Ammon's horn (tissue), 1 donor: ENCODE data around the gene ALDH3B1.

Source experiments
- DNase-seq: peaks from one replicate; pipeline ENCODE4 v3.0.0-alpha.2; 2016; ENCODE audit warnings: low spot score

Gene ALDH3B1

DNA sequence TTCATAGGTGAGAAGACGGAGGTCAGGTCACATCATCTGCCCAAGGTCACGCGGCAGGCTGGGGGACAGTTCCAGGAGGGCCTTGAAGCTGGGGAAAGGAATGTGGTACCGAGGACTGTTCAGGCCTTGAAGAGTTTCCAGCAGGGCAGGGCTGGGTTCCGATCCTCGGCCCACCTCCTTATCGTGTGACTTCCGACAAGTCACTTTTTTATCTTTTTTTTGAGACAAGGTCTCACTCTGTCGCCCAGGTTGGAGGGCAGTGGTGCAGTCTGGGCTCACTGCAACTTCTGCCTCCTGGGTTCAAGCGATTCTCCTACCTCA, 21.0 kb downstream of the ALDH3B1 start:
- no peak for DNase-seq

DNA sequence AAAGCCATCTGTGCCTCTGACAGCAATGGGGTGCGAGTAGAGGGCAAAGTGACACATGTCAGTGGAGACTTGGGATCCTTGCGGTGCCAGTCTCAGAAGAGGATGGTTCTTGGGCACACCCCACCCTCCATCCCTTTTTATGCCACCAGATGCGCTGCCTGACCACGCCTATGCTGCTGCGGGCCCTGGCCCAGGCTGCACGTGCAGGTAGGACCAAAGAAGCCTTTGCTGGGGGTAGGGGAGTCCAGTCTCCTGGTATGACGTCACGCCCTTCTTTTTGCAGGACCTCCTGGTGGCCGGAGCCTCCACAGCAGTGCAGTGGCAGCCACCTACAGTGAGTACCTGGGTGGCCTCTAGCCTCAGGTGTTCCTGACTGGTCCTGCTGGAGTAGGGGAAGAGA, 21.9 kb downstream of the ALDH3B1 start:
- DNase-seq, result no peak

GRCh38 chr11:68032997-68033707, 23.0 kb downstream of the ALDH3B1 start:
- no peak for DNase-seq

GRCh38 chr11:68033708-68034045, 23.6 kb downstream of the ALDH3B1 start:
- no peak for DNase-seq

DNA sequence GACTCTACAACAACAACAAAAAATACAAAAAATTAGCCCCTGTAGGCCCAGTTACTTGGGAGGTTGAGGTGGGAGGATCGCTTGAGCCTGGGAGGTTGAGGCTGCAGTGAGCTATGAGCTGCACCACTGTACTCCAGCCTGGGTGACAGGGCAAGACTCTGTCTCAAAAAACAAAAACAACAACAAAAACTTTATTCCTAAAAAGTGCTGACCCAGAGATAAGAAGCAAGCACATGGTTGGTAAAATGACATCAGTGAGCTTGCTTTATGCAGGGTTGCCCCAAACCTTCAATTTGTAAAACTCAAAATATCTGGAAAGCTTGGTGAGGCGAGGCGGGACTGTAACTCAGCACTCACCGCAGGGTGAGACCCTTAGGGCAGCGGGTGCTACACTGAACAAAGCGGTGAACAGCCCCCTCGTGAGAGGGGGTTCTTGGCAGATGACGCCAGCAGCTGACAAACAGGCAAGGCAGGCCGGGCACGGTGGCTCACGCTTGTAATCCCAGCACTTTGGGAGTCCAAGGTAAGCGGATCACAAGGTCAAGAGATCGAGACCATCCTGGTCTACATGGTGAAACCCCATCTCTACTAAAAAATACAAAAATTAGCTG, 25.2 kb downstream of the ALDH3B1 start:
- no peak for DNase-seq

- no peak for DNase-seq
Observed at GRCh38 chr11:68036141-68036716, 26.1 kb downstream of the ALDH3B1 start.

- peak; percentile 71 for DNase-seq
Observed at GRCh38 chr11:68036717-68037239, 26.7 kb downstream of the ALDH3B1 start.

DNA sequence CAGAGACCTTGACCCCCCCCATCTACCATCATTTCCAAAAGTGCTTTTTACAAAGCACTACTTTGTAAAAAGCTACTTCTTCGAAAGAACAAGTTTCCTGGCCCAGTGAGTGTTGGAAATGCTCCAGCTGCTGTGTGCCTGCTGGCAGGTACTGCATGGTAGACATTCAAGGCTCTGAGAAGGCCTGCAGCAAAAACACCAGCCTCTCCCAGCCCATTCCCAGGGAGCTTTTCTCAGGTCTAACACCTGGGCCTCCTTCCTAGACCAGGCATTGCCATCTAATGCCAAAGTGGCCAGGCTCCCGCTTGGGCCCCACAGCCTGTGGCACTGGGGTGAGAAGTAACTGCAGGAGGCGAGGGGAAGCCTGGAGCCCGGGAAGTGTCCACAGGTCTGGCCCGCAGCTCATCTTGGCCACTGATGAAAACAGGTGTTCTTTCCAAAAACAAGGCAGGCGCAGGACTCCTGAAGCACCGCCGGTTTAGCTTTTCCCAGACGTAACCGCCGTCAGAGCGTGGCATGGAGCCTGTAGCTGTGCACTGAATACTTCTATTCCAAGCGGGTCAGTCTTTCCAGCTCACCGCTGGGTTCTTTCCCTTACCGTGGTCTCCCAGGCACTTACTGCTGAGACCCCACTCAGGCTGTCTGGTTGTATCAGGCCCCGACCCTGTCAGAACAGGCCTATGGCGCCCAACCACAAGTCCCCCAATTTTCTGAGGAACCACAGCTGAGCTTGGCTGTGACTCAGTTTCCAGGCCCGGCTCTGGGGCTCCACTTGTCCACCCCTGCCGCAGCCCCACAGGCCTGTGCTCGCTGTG, 27.5 kb downstream of the ALDH3B1 start:
- no peak for DNase-seq

DNA sequence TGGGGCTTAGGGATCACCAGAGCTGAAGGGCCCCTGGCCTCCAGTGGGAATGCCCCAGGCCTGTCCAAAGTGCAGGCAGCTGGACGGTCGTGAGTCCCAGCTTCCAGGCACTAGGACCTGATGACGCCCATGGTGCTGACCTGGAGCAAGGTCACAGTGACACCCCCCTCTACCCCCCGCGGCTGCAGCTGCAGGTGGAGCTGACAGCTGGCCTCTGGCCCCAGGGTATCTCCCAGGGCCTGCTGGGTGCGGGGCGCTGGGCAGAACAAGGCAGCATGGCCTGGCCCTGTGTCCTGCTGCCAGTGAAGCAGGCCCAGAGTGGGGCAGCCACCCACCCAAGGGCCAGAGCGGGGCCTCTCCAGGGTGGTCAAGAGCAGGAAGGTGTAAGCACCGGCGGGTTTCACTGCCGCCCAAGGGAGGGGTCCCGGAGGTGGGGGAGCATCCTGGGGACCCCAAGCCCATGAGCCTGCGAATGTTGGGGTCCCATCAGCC, 28.1 kb downstream of the ALDH3B1 start:
- DNase-seq, result no peak

DNA sequence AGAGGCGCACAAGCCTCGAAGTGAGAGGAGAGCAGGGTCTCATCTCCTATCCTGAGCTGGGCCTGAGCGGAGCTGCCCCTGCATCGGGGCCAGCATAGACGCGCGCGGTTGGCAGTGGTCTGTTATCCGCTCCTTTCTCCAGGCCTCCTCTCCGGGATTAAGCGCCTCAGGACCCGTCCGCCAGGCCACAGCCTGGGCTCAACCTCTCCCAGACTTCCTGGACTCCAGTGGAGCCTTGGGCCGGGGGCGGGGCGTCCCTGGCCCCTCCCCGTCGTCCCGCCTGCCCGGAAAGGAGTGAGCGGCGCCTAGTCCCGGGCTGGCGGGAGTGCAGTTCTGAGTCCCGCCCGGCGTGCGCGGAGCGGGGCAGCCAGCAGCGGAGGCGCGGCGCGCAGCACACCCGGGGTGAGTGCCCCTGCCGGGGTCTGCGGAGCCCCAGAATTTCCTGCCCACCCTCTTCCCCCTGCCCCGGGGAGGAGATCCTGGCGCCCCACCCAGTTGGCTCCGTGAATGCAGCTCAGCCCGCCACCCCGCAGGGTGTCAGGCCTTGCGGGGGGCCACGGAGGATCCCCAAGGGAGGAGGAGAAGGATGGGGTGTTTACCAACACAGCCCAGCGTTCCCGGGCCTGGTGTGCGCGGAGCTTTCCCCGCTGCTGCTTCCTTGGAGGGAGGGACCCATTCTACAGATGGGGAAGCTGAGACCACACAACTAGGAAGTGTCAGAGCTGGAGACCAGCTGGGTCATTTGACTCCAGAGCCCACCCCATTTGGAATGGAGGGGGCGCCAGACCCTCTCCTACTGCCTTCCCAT, 28.8 kb downstream of the ALDH3B1 start, which contains the start of gene TCIRG1:
TCIRG1 (plus strand) TSS at position 308 of the 808 bp plus-strand sequence. CDS start 2,247 bp downstream, outside the sequence.
- DNase-seq, result peak; percentile 71

DNA sequence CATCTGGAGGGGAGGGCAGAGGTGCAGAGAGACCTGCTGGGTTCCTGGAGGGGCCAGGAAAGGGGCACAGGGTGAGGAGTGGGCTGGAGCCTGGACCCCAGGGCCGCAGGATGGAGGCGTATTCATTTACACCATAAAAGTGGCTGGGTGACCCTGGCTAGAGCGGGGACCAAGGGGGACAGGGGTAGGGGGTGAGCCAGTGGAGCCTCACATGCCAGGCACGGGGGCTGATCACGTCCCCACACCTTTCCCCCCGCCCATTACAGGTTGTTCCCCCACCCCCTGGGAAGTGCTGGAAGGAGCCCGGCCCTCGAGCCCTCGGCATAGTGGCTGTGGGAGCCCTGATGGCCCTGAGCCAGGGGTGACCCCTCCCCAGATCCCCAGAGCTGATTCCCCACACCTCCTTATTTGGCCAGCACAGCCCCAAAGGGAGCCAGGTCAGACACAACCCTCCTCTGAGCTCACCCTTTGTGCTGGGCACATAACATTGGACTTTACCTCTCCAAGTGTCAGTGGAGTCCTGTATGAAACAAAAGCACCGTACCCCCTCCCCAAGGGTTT, 29.5 kb downstream of the ALDH3B1 start:
- no peak for DNase-seq

DNA sequence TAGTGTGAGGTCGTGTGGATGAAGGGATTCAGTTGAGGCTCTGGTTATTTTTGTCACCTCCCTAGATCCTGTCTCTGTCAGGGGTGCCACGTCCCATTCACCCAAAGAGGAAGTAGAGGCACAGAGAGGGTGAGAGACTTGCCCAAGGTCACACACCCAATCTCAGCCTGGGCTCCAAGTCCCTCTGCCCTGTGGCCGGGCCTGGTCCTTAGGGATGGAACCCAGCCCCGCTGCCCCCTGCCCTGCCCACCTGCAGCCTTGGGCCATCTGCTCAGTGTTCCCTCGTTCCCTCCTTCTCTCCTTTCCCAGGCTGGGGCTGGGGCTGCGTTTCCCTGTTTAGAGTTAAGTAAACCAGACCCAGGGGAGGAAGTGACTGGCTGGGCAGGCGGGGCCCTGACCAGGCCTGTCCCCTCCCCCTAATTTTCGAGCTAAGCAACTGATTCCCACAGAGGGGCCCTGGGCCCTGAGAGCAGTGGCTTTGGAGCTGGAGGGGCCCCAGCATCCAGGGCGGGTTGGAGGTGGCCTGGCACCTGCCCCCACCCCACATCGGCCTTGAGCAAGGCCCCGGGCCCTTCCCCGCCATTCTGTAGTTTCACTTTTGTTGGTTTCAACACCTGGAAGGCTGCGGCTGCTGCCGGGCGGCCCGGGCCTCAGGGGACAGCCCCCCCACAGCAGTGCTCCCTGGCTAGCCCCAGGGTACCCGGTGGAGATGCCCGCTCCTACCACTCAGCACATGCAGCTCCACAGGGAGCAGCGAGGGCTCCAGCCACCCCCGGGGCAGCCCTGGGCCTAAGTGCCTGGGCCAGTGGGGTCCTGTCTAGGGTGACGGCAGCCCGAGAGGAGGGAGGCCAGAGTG, 30.2 kb downstream of the ALDH3B1 start:
- DNase-seq, result no peak

DNA sequence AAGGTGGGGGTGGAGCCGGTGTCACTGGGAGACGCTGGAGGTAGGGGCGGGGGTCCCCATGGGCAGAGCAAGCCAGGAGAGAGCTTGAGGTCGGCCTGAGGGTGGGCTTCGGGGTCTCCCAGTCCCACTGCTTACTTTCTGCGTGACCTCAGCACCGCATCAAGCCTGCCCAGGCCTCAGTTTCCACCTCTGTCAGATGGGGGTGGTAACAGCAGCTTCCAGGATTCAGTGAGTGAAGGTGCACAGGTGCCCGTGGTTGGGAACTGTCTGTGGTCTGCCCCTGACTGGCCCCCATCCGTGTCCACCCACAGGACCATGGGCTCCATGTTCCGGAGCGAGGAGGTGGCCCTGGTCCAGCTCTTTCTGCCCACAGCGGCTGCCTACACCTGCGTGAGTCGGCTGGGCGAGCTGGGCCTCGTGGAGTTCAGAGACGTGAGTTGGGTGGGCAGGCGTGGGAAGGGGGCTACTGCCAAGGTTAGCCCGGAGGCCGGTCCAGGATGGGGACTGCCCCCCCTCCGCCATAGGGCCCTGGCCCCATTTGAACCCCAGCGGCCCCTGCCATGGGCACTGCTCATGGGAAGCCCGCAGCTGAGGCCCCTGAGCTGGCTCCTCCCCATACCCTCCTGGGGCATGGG, 30.9 kb downstream of the ALDH3B1 start:
- no peak for DNase-seq

GRCh38 chr11:68041617-68042218, 31.6 kb downstream of the ALDH3B1 start:
- DNase-seq, result no peak

DNA sequence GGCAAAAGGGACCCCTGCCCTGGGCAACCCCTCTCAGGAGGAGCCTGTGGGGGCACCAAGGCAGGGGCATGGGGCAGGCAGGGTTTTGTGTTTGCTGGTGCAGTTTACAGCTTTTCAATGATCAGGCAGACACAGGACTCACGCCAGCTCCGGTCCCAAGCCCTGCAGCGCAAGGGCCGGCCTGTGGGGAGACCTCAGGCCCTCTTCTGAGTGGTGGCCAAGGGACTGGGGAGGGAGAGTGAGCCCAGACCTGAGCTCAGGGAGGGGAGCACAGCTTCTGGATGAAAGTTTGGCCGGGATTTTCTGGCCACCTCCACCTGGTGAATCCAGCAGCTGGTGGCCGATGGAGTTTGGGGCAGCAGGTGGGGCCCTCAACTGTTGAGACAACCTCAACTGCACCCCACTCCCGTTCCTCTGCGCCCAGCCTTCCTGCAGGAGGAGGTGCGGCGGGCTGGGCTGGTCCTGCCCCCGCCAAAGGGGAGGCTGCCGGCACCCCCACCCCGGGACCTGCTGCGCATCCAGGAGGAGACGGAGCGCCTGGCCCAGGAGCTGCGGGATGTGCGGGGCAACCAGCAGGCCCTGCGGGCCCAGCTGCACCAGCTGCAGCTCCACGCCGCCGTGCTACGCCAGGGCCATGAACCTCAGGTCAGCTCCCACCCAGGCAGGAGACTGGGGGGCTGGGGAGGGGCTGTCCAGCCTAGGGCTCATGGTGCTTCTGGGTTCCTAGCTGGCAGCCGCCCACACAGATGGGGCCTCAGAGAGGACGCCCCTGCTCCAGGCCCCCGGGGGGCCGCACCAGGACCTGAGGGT, 32.3 kb downstream of the ALDH3B1 start:
- DNase-seq, result no peak

DNA sequence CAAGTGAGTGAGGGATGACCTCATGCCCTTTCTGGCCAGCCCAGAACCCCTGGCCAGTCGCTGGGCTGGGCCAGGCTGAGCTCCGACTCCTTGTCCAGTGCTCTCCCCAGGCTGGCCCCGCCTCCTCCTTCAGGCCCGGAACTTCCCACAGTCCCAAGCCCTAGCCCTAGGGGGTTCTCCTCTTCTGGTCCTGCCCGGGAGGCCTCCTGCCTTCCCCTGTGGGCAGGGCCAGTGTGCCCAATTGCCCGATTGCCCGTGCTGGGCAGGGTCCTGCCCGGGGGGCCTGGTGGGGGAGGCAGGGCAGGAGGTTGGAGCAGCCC, 32.9 kb downstream of the ALDH3B1 start:
- no peak for DNase-seq

- DNase-seq, result no peak
Observed at GRCh38 chr11:68043349-68044144, 33.4 kb downstream of the ALDH3B1 start.
